Stimulated activated CD4-positive, alpha-beta T cell treated with anti-CD3 and anti-CD28 coated beads, Interleukin-4, amount 100 ng/mL, for 1 hour (primary cell): ENCODE results near the gene ROBO1.
"Not testable (repeated sequence)": the region's sequence is repeated elsewhere in the genome, so short reads cannot be mapped to it uniquely, and the experiment has no call there.

Source experiments
- DNase-seq: peaks from one replicate; pipeline ENCODE4 v3.0.0-alpha.2; 2020

The ROBO1 gene

DNA sequence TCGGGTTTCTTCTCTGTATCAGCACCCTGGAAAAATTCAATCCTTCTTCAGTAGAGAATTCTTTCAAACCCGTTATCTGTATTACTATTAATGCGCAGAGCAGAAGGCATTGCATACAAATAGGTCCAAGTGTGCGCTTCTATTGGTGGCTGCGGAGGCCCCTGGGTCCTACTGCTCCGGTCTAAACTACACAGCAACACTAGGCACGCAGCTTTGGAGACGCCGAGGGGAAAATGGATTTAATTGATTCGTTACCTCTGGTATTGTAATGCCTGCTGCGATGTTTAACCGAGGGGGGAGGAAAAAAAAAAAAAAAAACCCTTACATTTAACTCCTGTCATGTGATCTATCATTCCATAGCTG lies at the start of gene ROBO1:
ROBO1 (minus strand) TSS at position 94 of the 363 bp plus-strand sequence.
- no peak for DNase-seq

- DNase-seq = no peak
Measured at GRCh38 chr3:79817224-79817623, 49.4 kb upstream of the ROBO1 start.

DNA sequence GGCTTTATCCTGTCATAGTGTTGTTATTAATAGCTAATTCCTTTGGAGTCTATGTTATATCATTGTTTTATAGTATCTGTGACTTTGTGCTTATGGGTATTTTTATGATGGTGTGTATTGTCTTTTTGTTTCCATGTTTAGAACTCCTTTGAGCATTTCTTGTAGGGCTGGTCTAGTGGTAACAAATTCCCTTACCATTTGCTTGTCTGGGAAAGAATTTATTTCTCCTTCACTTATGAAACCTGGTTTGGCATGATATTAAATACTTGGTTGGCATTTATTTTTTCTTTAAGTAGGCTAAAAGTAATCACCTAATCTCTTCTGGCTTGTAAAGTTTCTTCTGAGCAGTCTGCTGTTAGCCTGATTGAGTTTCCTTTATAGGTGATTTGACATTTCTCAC lies 47.7 kb upstream of the ROBO1 start:
- DNase-seq = no peak

GRCh38 chr3:79810581-79810980 lies 42.8 kb upstream of the ROBO1 start:
- DNase-seq = no peak

- no peak for DNase-seq
Measured at GRCh38 chr3:79810092-79810491, 42.3 kb upstream of the ROBO1 start.

DNA sequence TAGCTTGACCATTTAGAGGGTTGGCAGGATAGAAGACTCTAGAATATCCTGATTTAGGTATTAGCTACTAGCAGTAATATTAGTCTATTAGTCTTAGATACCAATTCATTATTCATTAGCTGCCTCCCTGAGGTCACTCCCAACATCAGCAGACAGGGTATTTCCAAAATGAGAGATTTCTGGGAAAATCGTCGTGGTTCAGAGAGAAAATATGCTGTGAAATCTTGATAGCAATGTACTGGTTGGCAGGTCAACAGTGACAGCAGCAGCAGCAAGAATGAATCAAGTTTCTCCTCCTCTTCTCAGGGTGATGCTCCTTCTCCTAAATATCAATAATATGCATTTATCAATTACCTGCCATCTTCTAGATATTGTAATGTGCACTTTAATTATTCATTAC lies 41.3 kb upstream of the ROBO1 start:
- no peak for DNase-seq

DNA sequence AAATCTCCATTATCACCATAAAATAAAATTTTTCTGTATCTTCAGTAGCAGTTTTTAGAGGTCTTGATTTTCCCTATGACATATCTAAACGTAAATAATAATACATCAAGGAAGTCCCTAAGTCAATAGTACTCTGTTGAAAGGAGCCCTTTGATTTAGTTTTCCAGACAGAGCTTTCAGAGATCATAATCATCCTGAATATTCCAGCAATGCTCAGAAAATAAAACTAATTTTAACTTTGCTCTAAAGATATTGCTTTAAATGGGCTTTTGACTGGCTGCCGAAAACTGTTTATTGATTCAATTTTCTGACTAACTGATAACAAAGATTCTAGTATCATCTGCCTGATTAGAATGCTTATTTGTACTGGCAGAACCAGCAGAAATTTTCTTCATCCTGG lies 40.7 kb upstream of the ROBO1 start:
- no peak for DNase-seq

DNA sequence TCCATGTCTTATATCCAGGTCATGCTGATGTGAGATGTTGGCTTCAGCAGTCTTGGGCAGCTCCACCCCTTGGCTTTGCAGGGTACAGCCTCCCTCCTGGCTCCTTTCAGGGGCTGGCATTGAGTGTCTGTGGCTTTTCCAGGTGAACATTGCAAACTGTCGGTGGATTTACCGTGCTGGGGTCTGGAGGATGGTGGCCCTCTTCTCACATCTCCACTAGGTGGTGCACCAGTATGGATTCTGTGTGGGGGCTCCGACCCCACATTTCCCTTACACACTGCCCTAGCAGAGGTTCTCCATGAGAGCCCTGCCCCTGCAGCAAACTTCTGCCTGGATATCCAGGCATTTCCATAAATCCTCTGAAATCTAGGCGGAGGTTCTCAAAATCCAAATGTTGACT lies 22.4 kb upstream of the ROBO1 start:
- not testable (repeated sequence) for DNase-seq

- DNase-seq = no peak
Measured at GRCh38 chr3:79773291-79773690, 5.5 kb upstream of the ROBO1 start.

DNA sequence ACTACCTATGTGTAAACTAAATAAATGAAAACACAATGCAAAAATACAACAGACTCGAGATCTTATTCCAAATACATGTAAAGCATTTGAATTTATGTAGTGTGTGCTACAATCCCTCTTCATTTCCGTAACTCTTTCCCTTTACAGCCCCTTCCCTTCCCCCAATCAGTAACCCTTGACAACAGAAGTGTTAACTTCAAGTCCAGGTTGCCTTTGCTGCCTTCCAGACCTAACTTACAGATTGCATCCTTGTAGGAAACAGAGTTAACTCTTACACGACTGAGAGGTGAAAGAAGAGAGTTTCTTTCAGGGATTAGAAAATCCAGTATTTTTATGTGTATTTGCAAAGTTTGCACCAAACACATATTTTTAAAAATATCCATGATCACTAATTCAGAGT lies 1.4 kb upstream of the ROBO1 start:
- no peak for DNase-seq

- no peak for DNase-seq
Measured at GRCh38 chr3:79767194-79767904, 449 bp downstream of the ROBO1 start.

DNA sequence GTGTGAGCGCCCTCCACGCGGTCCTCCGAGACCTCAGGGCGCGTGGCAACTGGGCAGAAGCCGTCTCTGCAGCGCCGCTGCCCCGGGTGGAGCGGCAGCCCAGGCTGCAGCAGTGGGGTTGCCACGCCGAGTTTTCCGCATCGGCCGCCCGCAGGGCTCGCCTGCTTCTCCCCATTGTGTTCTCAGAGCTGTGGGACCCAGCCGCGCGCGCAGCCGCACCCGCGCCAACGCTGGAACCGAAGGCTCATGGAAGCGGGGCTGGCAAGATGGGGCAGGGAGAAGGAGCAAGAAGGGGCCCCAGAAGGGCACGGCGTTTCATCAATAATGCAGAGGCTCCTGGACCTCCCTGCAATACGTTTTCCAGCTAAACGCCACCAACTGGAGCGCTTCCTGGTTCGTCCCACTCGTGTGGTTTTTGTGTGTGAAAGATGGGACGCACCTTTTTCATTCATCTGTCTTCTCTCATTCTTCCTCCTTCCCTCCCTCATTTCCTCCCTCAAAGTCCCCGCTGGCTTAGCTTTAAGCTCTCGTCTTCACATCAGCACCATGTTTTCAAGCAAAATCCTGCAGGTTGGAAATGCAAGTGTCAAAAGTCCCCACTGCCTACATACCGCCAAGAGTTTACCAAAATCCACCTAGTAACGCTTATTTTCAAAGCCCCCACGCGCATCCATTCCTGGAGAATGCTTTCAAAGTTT lies 1.2 kb downstream of the ROBO1 start:
- DNase-seq = no peak

- DNase-seq = no peak
Measured at GRCh38 chr3:79765911-79766310, 1.9 kb downstream of the ROBO1 start.

DNA sequence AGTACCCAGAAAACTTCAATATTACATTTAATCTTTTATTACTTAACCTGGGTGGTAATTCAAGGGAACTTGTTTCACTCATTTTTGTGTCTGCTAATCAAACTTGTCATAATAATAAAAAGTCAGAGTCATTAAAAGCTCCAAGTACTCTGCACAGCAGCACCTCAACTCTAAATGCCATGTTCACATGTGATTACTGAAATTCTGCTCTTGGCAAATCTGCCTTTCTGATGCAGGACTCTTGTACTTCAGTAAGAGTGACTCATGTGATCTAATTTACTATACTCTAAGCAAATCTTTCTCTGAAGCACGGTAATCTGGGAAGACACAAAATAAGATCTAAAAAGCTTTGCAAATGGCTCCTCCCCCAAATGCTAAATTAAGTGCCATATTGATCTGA lies 6.4 kb downstream of the ROBO1 start:
- no peak for DNase-seq

- no peak for DNase-seq
Measured at GRCh38 chr3:79751703-79752102, 16.1 kb downstream of the ROBO1 start.

DNA sequence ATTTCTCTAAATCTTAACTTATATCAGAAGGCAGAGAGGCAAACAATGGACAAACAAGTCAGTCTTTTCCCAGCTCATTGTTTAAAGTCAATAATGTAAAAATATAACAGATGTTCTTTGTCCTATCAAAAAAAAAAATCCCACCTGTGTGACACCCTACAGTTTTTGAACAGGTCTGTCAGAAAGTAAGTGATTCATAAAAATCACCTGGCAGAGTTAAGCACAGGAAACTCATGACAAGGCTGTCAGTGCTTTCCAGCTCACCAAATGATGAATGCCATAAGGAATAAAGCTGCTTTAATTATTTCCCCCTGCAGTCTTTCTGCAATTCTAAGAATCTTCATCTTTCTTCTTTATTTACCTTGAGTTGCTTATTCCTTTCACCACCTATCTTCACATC lies 30.3 kb downstream of the ROBO1 start:
- DNase-seq = no peak

- DNase-seq = no peak
Measured at GRCh38 chr3:79729096-79729495, 38.7 kb downstream of the ROBO1 start.

- DNase-seq = no peak
Measured at GRCh38 chr3:79726786-79727185, 41.0 kb downstream of the ROBO1 start.

GRCh38 chr3:79724206-79724605 lies 43.6 kb downstream of the ROBO1 start:
- DNase-seq = no peak

GRCh38 chr3:79690072-79690471 lies 77.7 kb downstream of the ROBO1 start:
- no peak for DNase-seq

- DNase-seq = no peak
Measured at GRCh38 chr3:79685108-79685507, 82.7 kb downstream of the ROBO1 start.

DNA sequence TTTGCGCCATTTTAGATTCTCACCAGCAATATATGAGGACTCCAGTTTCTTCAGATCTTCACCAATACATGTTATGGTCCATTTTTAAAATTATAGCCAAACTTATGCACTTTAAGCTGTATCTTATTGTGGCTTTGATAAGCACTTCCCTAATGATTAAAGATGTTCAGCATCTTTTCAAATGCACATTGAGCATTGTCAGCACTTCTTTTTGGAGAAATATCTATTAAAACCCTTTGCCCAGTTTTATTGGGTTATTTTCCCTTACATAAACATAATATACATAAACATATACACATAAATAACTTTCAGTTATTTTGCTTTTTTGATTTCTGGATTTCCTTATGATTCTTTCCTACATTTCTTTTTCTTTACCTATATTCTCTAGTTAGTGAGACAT lies 83.8 kb downstream of the ROBO1 start:
- no peak for DNase-seq

- DNase-seq = no peak
Measured at GRCh38 chr3:79672731-79673130, 95.1 kb downstream of the ROBO1 start.

- DNase-seq = no peak
Measured at GRCh38 chr3:79672075-79672474, 95.7 kb downstream of the ROBO1 start.

DNA sequence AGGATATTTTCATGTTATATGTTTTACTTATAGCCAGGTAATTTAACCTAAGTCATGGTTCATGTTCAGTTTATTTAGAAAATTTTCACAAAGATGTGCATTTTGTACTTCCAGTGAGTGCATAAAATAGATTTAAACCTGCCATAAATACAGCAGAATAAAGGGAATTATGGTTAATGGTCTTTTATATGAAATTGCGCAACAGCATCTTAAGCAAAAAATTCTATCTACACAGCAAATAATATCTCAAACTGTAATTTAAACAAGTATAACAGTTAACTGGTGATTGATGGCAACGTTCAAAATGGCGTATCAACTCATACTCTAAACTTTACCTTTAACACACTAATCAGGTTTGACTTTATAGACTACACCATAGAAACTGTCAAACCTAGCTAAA lies 97.6 kb downstream of the ROBO1 start:
- DNase-seq = no peak
